T-cell (primary cell): Measurements from ENCODE around the gene SLC22A23. TPM values are rescaled to one million over a fixed set of nuclear protein-coding genes. Genes with fewer than 3 reads are reported as not detected.

ENCODE experiments used
- ATAC-seq, 4 experiments: fragments of 200-7000 bp in 3 of 4; fragments of 150-1000 bp in 1 of 4; cut with Tn5 transposase; replicated peaks in 1 of 4; 1 replicate in 3 of 4; 2 replicates in 1 of 4; pipeline ENCODE4 v1.10.0; 2021; ENCODE audit warnings: moderate library complexity in 3 of 4, mild to moderate bottlenecking in 2 of 4, moderate number of reproducible peaks in 1 of 4
- CTCF ChIA-PET, 2 donors: fragments of 300-600 bp; sonication (Branson Sonifier 250); formaldehyde crosslinking; loops; one replicate each; lab custom pipeline; 2022; ENCODE audit warnings: antibody characterized with exemption in 2 of 2; lab: Charles Lee
- POLR2A ChIA-PET, 2 donors: fragments of 300-600 bp; sonication (Branson Sonifier 250); formaldehyde crosslinking; loops; one replicate each; lab custom pipeline; 2022; ENCODE audit warnings: antibody characterized with exemption in 2 of 2; lab: Charles Lee
- DNase-seq, 35 experiments: peaks; one replicate each; pipeline versions ENCODE4 v3.0.0 to v3.0.0-alpha.2; 2013 to 2023
- H3K27ac ChIP-seq: one replicate; pipeline ENCODE4 v1.5.1; 2013; ENCODE audit warnings: low read length
- H3K27me3 ChIP-seq, 2 experiments: replicated peaks in 1 of 2; 1 replicate in 1 of 2; 2 replicates in 1 of 2; pipeline versions ENCODE4 v1.6.1 to v1.7.0; 2013; ENCODE audit warnings: low read length in 1 of 2, mixed read lengths in 1 of 2; ENCODE audit not compliant: control insufficient read depth in 2 of 2, insufficient read depth in 2 of 2; ENCODE audit errors: extremely low read depth in 1 of 2
- H3K36me3 ChIP-seq, 2 donors: 1 replicate in 1 of 2; 2 replicates in 1 of 2; pipeline versions ENCODE4 v1.6.1 to v1.7.0; 2013; ENCODE audit warnings: low read length in 1 of 2; ENCODE audit not compliant: control insufficient read depth in 2 of 2, insufficient read depth in 1 of 2; ENCODE audit errors: extremely low read depth in 1 of 2
- H3K4me1 ChIP-seq, 2 experiments: 1 replicate in 1 of 2; 2 replicates in 1 of 2; pipeline versions ENCODE4 v1.6.1 to v1.7.0; 2013; ENCODE audit warnings: low read length in 2 of 2, mixed read lengths in 1 of 2; ENCODE audit not compliant: insufficient read depth in 2 of 2, control insufficient read depth in 1 of 2; ENCODE audit errors: extremely low read depth in 1 of 2
- H3K4me3 ChIP-seq, 2 donors: 1 replicate in 1 of 2; 2 replicates in 1 of 2; pipeline versions ENCODE4 v1.5.1 to v1.7.0; 2013; ENCODE audit warnings: mild to moderate bottlenecking in 2 of 2, low read length in 1 of 2, moderate library complexity in 1 of 2; ENCODE audit not compliant: control insufficient read depth in 1 of 2; ENCODE audit errors: extremely low read depth in 1 of 2
- H3K9me3 ChIP-seq: 2 replicates; pipeline ENCODE4 v1.7.0; 2013
- H3K27ac Mint-ChIP-seq, 2 donors: one replicate each; pipeline ENCODE4 v1.8.0; 2020 to 2021; ENCODE audit warnings: mild to moderate bottlenecking in 2 of 2, mixed read lengths in 2 of 2
- H3K27me3 Mint-ChIP-seq, 2 donors: one replicate each; pipeline ENCODE4 v1.8.0; 2021 to 2022; ENCODE audit warnings: mixed read lengths in 2 of 2
- H3K36me3 Mint-ChIP-seq: one replicate; pipeline ENCODE4 v1.8.0; 2021; ENCODE audit warnings: mixed read lengths
- H3K4me1 Mint-ChIP-seq, 3 donors: one replicate each; pipeline ENCODE4 v1.8.0; 2020 to 2022; ENCODE audit warnings: mixed read lengths in 3 of 3, mild to moderate bottlenecking in 1 of 3
- H3K4me3 Mint-ChIP-seq, 3 donors: one replicate each; pipeline ENCODE4 v1.8.0; 2020 to 2022; ENCODE audit warnings: mild to moderate bottlenecking in 3 of 3, mixed read lengths in 3 of 3, moderate library complexity in 3 of 3
- H3K9me3 Mint-ChIP-seq, 3 donors: one replicate each; pipeline ENCODE4 v1.8.0; 2020 to 2022; ENCODE audit warnings: mixed read lengths in 3 of 3
- WGBS: methylation state at CpG from one replicate; pipeline ENCODE4 v1.1.5; 2013; ENCODE audit warnings: missing lambda C conversion rate; ENCODE audit not compliant: insufficient coverage; 5-methylcytosine and 5-hydroxymethylcytosine counted together
- total RNA-seq, 35 experiments: library from RNA in 6 of 35; stranded (reverse) in 6 of 35; fragments of 120-200 nt in 1 of 35; gene quantifications; one replicate each; pipeline versions ENCODE4 v1.2.1 to v1.2.4 and lab custom pipeline; 2013 to 2026

The SLC22A23 gene
- total RNA-seq, 5 donors from 2014 or later (not counting 1 experiment from before 2014, with no cell fraction given), result 6.2 to 14.8 (median 12.1) TPM

- no peaks in the 10 kb centered on the region for H3K9me3 ChIP-seq
- Mint-ChIP-seq H3K4me1 (peaks cover 5 to 14% (median 9%) of the 10 kb centered on the region in 3 donors), H3K9me3 (no peaks in the 10 kb centered on the region), H3K4me3 (no peak overlapping the region), H3K27ac (no peak overlapping the region), H3K27me3 (peaks cover 0 to 2% of the 10 kb centered on the region in 2 donors), H3K36me3 (peaks cover 3% of the 10 kb centered on the region)
- no peak overlapping the region for H3K27ac ChIP-seq
- no peak overlapping the region for H3K4me3 ChIP-seq
- H3K36me3 ChIP-seq, result no peaks in the 10 kb centered on the region
- ATAC-seq (no peak), DNase-seq (no peak)
- peaks cover 2 to 8% of the 10 kb centered on the region in 2 experiments for H3K4me1 ChIP-seq
- ChIA-PET CTCF (no interaction called here), POLR2A (no interaction called here)
- 79% methylated on average over 2 of the region's 8 CpGs for WGBS
- peaks cover 0 to 21% of the 10 kb centered on the region in 2 experiments for H3K27me3 ChIP-seq
These were observed 73.3 kb downstream of the SLC22A23 start for GRCh38 chr6:3383525-3383924.

GRCh38 chr6:3382326-3383279 is 74.2 kb downstream of the SLC22A23 start:
- DNase-seq (no peak), ATAC-seq (no peak)
- Mint-ChIP-seq H3K36me3 (peaks cover 3% of the 10 kb centered on the region), H3K27me3 (peaks cover 0 to 3% of the 10 kb centered on the region in 2 donors), H3K4me3 (no peak overlapping the region), H3K27ac (no peak overlapping the region), H3K9me3 (no peaks in the 10 kb centered on the region), H3K4me1 (peaks cover 12 to 17% (median 17%) of the 10 kb centered on the region in 3 donors)
- no peak overlapping the region for H3K27ac ChIP-seq
- peaks cover 4 to 17% of the 10 kb centered on the region in 2 experiments for H3K4me1 ChIP-seq
- ChIA-PET POLR2A (no interaction called here), CTCF (no interaction called here)
- H3K9me3 ChIP-seq, result no peaks in the 10 kb centered on the region
- no peak overlapping the region for H3K4me3 ChIP-seq
- no peaks in the 10 kb centered on the region for H3K36me3 ChIP-seq
- no CpG with 5 or more reads among the region's 8 CpGs for WGBS
- peaks cover 0 to 24% of the 10 kb centered on the region in 2 experiments for H3K27me3 ChIP-seq

- Histone ChIP-seq H3K36me3 (no peaks in the 10 kb centered on the region), H3K27me3 (peaks cover 0 to 24% of the 10 kb centered on the region in 2 experiments), H3K9me3 (no peaks in the 10 kb centered on the region), H3K4me3 (no peak overlapping the region), H3K4me1 (peaks cover 4 to 20% of the 10 kb centered on the region in 2 experiments), H3K27ac (no peak overlapping the region)
- CTCF ChIA-PET, result no interaction called here
- H3K27me3 Mint-ChIP-seq, result peaks cover 0 to 3% of the 10 kb centered on the region in 2 donors
- no peak overlapping the region for H3K4me3 Mint-ChIP-seq
- H3K27ac Mint-ChIP-seq, result no peak overlapping the region
- H3K4me1 Mint-ChIP-seq, result peaks cover 13 to 29% (median 23%) of the 10 kb centered on the region in 3 donors
- POLR2A ChIA-PET, result no interaction called here
- ATAC-seq, result no peak
- 67% methylated on average over 3 of the region's 6 CpGs for WGBS
- DNase-seq, result no peak
- H3K9me3 Mint-ChIP-seq, result no peaks in the 10 kb centered on the region
- peaks cover 3% of the 10 kb centered on the region for H3K36me3 Mint-ChIP-seq
These were observed 75.5 kb downstream of the SLC22A23 start for GRCh38 chr6:3381233-3381921.

GRCh38 chr6:3380344-3381232 is 76.3 kb downstream of the SLC22A23 start:
- no peaks in the 10 kb centered on the region for H3K36me3 Mint-ChIP-seq
- Histone ChIP-seq H3K4me3 (no peak overlapping the region), H3K27me3 (peaks cover 0 to 18% of the 10 kb centered on the region in 2 experiments), H3K36me3 (no peaks in the 10 kb centered on the region), H3K9me3 (no peaks in the 10 kb centered on the region), H3K27ac (no peak overlapping the region), H3K4me1 (peaks cover 4 to 20% of the 10 kb centered on the region in 2 experiments)
- H3K9me3 Mint-ChIP-seq, result no peaks in the 10 kb centered on the region
- ChIA-PET CTCF (no interaction called here), POLR2A (interaction anchor here (0.5 to 0.8 kb wide), 2 partner anchors 9 to 36 kb away, joined by 3 read pairs; no protein-coding TSS in a partner anchor)
- DNase-seq, result no peak
- ATAC-seq, result no peak
- no peak overlapping the region for H3K27ac Mint-ChIP-seq
- peaks cover 0 to 3% of the 10 kb centered on the region in 2 donors for H3K27me3 Mint-ChIP-seq
- 81% methylated on average over 7 of the region's 11 CpGs for WGBS
- no peak overlapping the region for H3K4me3 Mint-ChIP-seq
- H3K4me1 Mint-ChIP-seq, result peaks cover 13 to 31% (median 23%) of the 10 kb centered on the region in 3 donors

GRCh38 chr6:3379482-3380060 is 77.3 kb downstream of the SLC22A23 start:
- peaks cover 13 to 31% (median 26%) of the 10 kb centered on the region in 3 donors for H3K4me1 Mint-ChIP-seq
- Histone ChIP-seq H3K27me3 (peaks cover 0 to 18% of the 10 kb centered on the region in 2 experiments), H3K27ac (no peak overlapping the region), H3K9me3 (no peaks in the 10 kb centered on the region), H3K36me3 (no peaks in the 10 kb centered on the region), H3K4me1 (peaks cover 4 to 20% of the 10 kb centered on the region in 2 experiments), H3K4me3 (no peak overlapping the region)
- ChIA-PET POLR2A (no interaction called here), CTCF (no interaction called here)
- no peaks in the 10 kb centered on the region for H3K36me3 Mint-ChIP-seq
- H3K4me3 Mint-ChIP-seq, result no peak overlapping the region
- no peak overlapping the region for H3K27ac Mint-ChIP-seq
- ATAC-seq (no peak), DNase-seq (no peak)
- WGBS, result 80% methylated on average over 3 of the region's 10 CpGs
- H3K9me3 Mint-ChIP-seq, result no peaks in the 10 kb centered on the region
- peaks cover 0 to 3% of the 10 kb centered on the region in 2 donors for H3K27me3 Mint-ChIP-seq
